Neutrophil (primary cell): ENCODE results near the gene PLA2G4A.

Experiments
- H3K27ac ChIP-seq: fragments of 200-600 bp; sonication (generic); 2 replicates; pipeline ENCODE4 v1.5.1; 2016; ENCODE audit warnings: mild to moderate bottlenecking, moderate library complexity
- H3K27me3 ChIP-seq: fragments of 200-600 bp; sonication (generic); 2 replicates; pipeline ENCODE4 v1.6.0; 2016; ENCODE audit warnings: mild to moderate bottlenecking
- H3K36me3 ChIP-seq: fragments of 200-600 bp; sonication (generic); 2 replicates; pipeline ENCODE4 v1.5.1; 2017
- H3K4me1 ChIP-seq, 2 experiments: fragments of 200-600 bp in 1 of 2; sonication (generic) in 1 of 2; 1 replicate in 1 of 2; 2 replicates in 1 of 2; pipeline versions ENCODE4 v1.5.1 to v1.6.1; 2013 to 2016; ENCODE audit warnings: low read depth in 1 of 2, low read length in 1 of 2, mild to moderate bottlenecking in 1 of 2, moderate library complexity in 1 of 2; ENCODE audit not compliant: control insufficient read depth in 1 of 2, insufficient read depth in 1 of 2
- H3K4me3 ChIP-seq, 2 experiments: fragments of 200-600 bp in 1 of 2; sonication (generic) in 1 of 2; 1 replicate in 1 of 2; 2 replicates in 1 of 2; pipeline ENCODE4 v1.5.1; 2013 to 2016; ENCODE audit warnings: low read depth in 1 of 2, low read length in 1 of 2, mild to moderate bottlenecking in 1 of 2, moderate library complexity in 1 of 2
- H3K9me3 ChIP-seq: fragments of 200-600 bp; sonication (generic); 2 replicates; pipeline ENCODE4 v1.5.1; 2016
- TF ChIP-seq, protein P1 (sequence below): fragments of 200-600 bp; sonication (generic); IDR thresholded peaks from 2 replicates; pipeline ENCODE4 v1.5.1; 2016; ENCODE audit warnings: antibody characterized with exemption

Gene PLA2G4A

DNA sequence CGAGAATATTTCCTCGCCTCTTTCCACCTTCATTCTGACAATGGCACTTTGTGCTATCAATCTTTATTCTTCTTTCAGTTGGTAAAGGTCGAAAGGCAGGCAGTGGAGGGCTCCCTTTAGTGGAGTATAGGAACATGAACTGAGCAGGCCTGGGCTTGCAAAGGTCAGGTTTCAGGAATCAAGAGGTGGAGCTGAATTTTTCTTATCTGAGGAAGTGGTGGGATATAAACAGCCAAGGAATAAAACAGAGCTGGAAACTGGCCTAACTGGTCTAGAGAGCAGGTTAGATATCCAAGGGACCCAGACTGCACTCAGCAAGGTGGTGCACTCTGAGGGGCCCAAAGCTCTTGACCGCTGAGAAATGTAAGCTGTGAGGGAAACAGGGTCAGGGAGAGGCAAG is 99.1 kb downstream of the PLA2G4A start:
- no peak overlapping the region for H3K27ac ChIP-seq
- no peaks in the 10 kb centered on the region for H3K4me1 ChIP-seq
- TF ChIP-seq, protein P1, sequence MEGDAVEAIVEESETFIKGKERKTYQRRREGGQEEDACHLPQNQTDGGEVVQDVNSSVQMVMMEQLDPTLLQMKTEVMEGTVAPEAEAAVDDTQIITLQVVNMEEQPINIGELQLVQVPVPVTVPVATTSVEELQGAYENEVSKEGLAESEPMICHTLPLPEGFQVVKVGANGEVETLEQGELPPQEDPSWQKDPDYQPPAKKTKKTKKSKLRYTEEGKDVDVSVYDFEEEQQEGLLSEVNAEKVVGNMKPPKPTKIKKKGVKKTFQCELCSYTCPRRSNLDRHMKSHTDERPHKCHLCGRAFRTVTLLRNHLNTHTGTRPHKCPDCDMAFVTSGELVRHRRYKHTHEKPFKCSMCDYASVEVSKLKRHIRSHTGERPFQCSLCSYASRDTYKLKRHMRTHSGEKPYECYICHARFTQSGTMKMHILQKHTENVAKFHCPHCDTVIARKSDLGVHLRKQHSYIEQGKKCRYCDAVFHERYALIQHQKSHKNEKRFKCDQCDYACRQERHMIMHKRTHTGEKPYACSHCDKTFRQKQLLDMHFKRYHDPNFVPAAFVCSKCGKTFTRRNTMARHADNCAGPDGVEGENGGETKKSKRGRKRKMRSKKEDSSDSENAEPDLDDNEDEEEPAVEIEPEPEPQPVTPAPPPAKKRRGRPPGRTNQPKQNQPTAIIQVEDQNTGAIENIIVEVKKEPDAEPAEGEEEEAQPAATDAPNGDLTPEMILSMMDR: no peak
- H3K27me3 ChIP-seq: no peaks in the 10 kb centered on the region
- no peak overlapping the region for H3K4me3 ChIP-seq
- H3K36me3 ChIP-seq: peaks cover 16% of the 10 kb centered on the region
- no peaks in the 10 kb centered on the region for H3K9me3 ChIP-seq

DNA sequence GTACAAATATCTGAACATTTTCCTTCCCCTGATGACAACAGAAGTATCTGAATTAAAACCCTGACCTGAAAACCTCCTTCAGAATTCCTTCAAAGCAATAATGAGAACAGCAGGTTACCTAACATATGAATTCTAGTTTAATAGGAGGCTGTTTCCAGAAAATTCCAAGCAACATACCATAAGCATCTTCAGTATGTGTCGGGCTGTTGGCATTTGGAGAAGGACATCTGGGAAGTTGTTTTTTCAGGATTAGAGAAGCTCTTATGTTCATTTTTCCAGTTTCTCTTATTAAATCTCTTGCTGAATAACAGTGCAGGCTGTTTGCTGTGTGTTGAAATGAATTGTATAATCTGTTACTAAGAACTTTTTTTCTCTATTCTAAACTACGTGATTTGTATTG is 101.5 kb downstream of the PLA2G4A start:
- no peak overlapping the region for H3K4me3 ChIP-seq
- no peaks in the 10 kb centered on the region for H3K4me1 ChIP-seq
- H3K27me3 ChIP-seq: no peaks in the 10 kb centered on the region
- TF ChIP-seq, protein P1: no peak
- H3K27ac ChIP-seq: no peak overlapping the region
- no peaks in the 10 kb centered on the region for H3K9me3 ChIP-seq
- peaks cover 25% of the 10 kb centered on the region for H3K36me3 ChIP-seq

DNA sequence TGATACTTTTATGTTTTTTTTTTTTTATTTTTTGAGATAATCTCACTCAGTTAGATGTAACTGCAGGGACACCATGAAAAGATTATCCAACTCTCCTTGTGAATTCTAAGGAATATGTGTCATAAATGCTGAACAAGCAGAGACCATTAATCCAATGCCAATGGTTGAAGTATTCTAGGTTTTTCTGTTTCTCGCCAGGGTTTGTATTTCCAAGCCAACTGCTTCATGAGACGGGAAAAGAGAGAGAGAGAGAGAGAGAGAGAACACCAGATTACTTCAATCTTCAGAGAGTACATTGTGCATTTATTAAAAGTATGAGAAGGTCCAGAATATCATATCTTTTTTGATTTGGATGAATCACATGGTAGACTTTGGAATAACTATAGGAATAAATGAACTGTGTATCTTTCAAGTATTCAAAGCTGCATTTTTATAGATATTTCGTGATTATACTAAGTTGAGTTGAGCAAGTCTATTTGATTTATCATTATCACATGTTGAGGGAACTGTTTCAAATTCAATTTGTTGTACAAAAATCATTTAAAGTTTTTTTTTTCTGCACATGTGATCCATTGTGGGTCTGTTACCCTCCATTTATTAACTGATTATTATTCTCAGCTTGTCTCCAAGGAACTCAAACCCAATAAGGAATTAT is 108.4 kb downstream of the PLA2G4A start:
- H3K9me3 ChIP-seq: no peaks in the 10 kb centered on the region
- no peaks in the 10 kb centered on the region for H3K4me1 ChIP-seq
- H3K27me3 ChIP-seq: no peaks in the 10 kb centered on the region
- peaks cover 41% of the 10 kb centered on the region for H3K36me3 ChIP-seq
- no peak overlapping the region for H3K27ac ChIP-seq
- TF ChIP-seq, protein P1: no peak
- no peak overlapping the region for H3K4me3 ChIP-seq

DNA sequence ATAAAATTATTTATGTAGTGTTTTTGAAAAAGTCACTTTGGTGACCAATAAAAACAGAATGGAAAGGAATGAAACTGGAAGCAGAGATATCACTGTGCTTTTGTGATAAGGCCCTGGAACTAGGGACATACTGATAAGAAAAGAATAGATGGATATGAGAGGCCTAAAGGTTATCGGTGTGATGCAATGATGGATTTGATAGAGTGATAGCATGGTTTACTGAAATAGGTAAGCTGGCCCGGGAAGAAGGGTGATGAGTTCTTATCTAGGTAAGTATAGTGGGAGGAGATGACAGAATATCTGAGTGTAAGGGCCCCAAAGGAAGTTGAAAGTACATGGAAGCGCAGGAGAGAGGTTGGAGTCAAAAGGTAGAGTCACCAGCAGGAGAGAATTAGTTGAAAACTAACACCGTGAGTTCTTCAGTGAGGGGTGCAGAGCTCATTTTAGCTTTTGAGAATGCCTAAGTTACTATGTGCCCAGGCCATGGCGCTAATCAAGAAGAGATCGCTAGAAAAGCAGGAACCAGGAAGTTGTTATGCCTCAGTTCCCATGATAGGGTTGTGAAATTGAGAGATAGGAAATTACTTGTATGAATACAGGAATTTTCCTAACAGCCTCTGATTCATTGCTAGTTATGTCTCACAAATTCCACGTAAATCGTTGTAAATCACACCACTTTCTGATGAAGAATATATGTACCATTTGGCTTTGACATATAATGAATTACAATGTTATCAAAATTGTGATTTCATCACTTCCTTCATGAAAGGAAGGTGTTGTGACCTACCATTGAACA is 115.3 kb downstream of the PLA2G4A start:
- peaks cover 46% of the 10 kb centered on the region for H3K36me3 ChIP-seq
- TF ChIP-seq, protein P1: no peak
- H3K27ac ChIP-seq: no peak overlapping the region
- no peak overlapping the region for H3K4me3 ChIP-seq
- no peaks in the 10 kb centered on the region for H3K9me3 ChIP-seq
- no peaks in the 10 kb centered on the region for H3K4me1 ChIP-seq
- H3K27me3 ChIP-seq: no peaks in the 10 kb centered on the region

DNA sequence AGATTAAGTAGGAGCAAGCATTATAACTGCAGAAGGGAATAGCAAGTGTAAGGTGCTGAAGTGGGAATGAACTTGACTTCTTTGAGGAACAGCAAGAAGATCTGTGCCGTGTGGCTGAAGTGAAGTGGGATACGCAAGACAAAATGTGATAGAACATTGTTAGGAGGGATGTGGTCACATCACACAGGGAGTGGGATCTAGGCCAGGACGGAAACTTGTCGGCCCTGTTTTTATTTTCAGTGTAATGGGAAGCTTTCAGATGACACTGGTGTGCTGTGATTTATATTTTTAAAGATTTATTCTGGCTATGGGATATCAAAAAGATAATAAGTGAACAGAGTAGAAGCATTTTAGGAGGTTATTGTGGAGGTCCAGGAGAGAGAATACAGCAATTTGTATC is 116.4 kb downstream of the PLA2G4A start:
- H3K4me3 ChIP-seq: no peak overlapping the region
- H3K9me3 ChIP-seq: no peaks in the 10 kb centered on the region
- H3K36me3 ChIP-seq: peaks cover 39% of the 10 kb centered on the region
- H3K27ac ChIP-seq: no peak overlapping the region
- no peaks in the 10 kb centered on the region for H3K4me1 ChIP-seq
- no peaks in the 10 kb centered on the region for H3K27me3 ChIP-seq
- TF ChIP-seq, protein P1: no peak
